HepG2 (cell line): Measurements from ENCODE around the gene ATG5. TPM values are rescaled to one million over a fixed set of nuclear protein-coding genes. Genes with fewer than 3 reads are reported as not detected.

Source experiments
- ATAC-seq: fragments of 200-7000 bp; cut with Tn5 transposase; 3 replicates; pipeline ENCODE4 v1.9.1; 2020; ENCODE audit warnings: mild to moderate bottlenecking, moderate library complexity
- BruUV-seq: library from RNA; stranded (reverse); fragments of 400-500 nt; replicated peaks from 2 replicates; lab custom pipeline; 2021; lab: Mats Ljungman, UMichigan
- CTCF ChIA-PET: fragments of 300-600 bp; formaldehyde crosslinking; extraction: SDS; loops from one replicate; lab custom pipeline; 2021; ENCODE audit warnings: low total read pairs, inconsistent platforms, low intra/inter-chr PET ratio; lab: Yijun Ruan, JAX
- POLR2A ChIA-PET: fragments of 350-600 bp; sonication (Branson Sonifier 250); formaldehyde crosslinking; loops from one replicate; lab custom pipeline; 2020; ENCODE audit warnings: antibody characterized with exemption, inconsistent platforms; lab: Yijun Ruan, JAX
- DNase-seq: peaks from one replicate; pipeline ENCODE4 v3.0.0-alpha.2; 2015; ENCODE audit warnings: low spot score
- FAIRE-seq: peaks from 3 replicates; lab custom pipeline; 2011; peaks lifted over from hg19 to GRCh38; lab: Jason Lieb, UNC
- H2AFZ ChIP-seq: one replicate; pipeline ENCODE4 v1.6.1; 2011; ENCODE audit warnings: low read length, inconsistent platforms
- H3K27ac ChIP-seq: fragments of 300-600 bp; 3 replicates; pipeline ENCODE4 v1.8.0; 2011; ENCODE audit warnings: mixed run types, mild to moderate bottlenecking, mixed read lengths, low read length, inconsistent platforms; ENCODE audit not compliant: insufficient read depth; ENCODE audit errors: extremely low read length
- H3K27me3 ChIP-seq, 2 experiments: fragments of 200-600 bp in 1 of 2; 2 replicates in 1 of 2; 3 replicates in 1 of 2; pipeline versions ENCODE4 v1.6.0 to v1.8.0; 2011; ENCODE audit warnings: low read length in 2 of 2, mild to moderate bottlenecking in 2 of 2, moderate library complexity in 2 of 2, inconsistent platforms in 1 of 2; ENCODE audit not compliant: insufficient read depth in 2 of 2, control insufficient read depth in 1 of 2
- H3K36me3 ChIP-seq, 2 experiments: fragments of 200-600 bp in 1 of 2; replicated peaks in 1 of 2; 2 replicates in 1 of 2; 3 replicates in 1 of 2; pipeline versions ENCODE4 v1.5.1 to v1.8.0; 2011; ENCODE audit warnings: low read length in 2 of 2, inconsistent platforms in 1 of 2; ENCODE audit not compliant: insufficient read depth in 2 of 2, control insufficient read depth in 1 of 2
- H3K4me1 ChIP-seq: 2 replicates; pipeline ENCODE4 v1.5.1; 2012; ENCODE audit warnings: low read length, inconsistent platforms; ENCODE audit not compliant: insufficient read depth
- H3K4me2 ChIP-seq: 2 replicates; pipeline ENCODE4 v1.6.0; 2011; ENCODE audit warnings: low read depth, low read length, inconsistent platforms
- H3K4me3 ChIP-seq, 3 experiments: fragments of 200-600 bp in 1 of 3; sonication (generic), shearing (Covaris generic) in 1 of 3; replicated peaks in 1 of 3; 2 replicates each; pipeline ENCODE4 v1.5.1; 2011 to 2016; ENCODE audit warnings: low read length in 3 of 3, inconsistent platforms in 2 of 3, low read depth in 2 of 3, mild to moderate bottlenecking in 2 of 3, control low read depth in 1 of 3, mixed read lengths in 1 of 3; ENCODE audit not compliant: insufficient read depth in 1 of 3
- H3K79me2 ChIP-seq: one replicate; pipeline ENCODE4 v1.6.1; 2011; ENCODE audit warnings: low read length, inconsistent platforms; ENCODE audit not compliant: insufficient read depth
- H3K9ac ChIP-seq: 2 replicates; pipeline ENCODE4 v1.6.0; 2011; ENCODE audit warnings: mild to moderate bottlenecking, low read depth, low read length, inconsistent platforms; ENCODE audit not compliant: insufficient read depth
- H3K9me3 ChIP-seq: 2 replicates; pipeline ENCODE4 v1.5.1; 2012; ENCODE audit warnings: mild to moderate bottlenecking, low read length
- H4K20me1 ChIP-seq: 2 replicates; pipeline ENCODE4 v1.6.0; 2011; ENCODE audit warnings: inconsistent platforms, mild to moderate bottlenecking, low read length, moderate library complexity; ENCODE audit not compliant: insufficient read depth
- CREM ChIP-seq, 2 experiments: sonication (generic) in 1 of 2; formaldehyde crosslinking in 1 of 2; IDR thresholded peaks; 2 replicates each; pipeline versions ENCODE4 v1.4.0 to v1.6.1; 2016 to 2020; ENCODE audit warnings: antibody characterized with exemption in 1 of 2, mild to moderate bottlenecking in 1 of 2, missing genetic modification reagents in 1 of 2
- DNMT3B ChIP-seq: conservative IDR thresholded peaks from 2 replicates; pipeline ENCODE4 v1.6.1; 2016; ENCODE audit warnings: missing biosample characterization, control low read depth
- GRHL1 ChIP-seq: sonication (generic); formaldehyde crosslinking; conservative IDR thresholded peaks from 2 replicates; pipeline ENCODE4 v1.8.0; 2022; ENCODE audit warnings: missing genetic modification reagents
- HNRNPH1 ChIP-seq: fragments of 200-400 bp; formaldehyde crosslinking; optimal IDR thresholded peaks from 2 replicates; pipeline ENCODE3; 2017; ENCODE audit warnings: mild to moderate bottlenecking, low read depth, low read length
- MEF2D ChIP-seq: sonication (generic); formaldehyde crosslinking; IDR thresholded peaks from 2 replicates; pipeline ENCODE4 v1.5.1; 2020; ENCODE audit warnings: mild to moderate bottlenecking, missing genetic modification reagents
- PRDM10 ChIP-seq: sonication (generic); formaldehyde crosslinking; IDR thresholded peaks from 2 replicates; pipeline ENCODE4 v1.4.0; 2020; ENCODE audit warnings: low read depth, missing genetic modification reagents
- REL ChIP-seq: sonication (generic); formaldehyde crosslinking; conservative IDR thresholded peaks from 2 replicates; pipeline ENCODE4 v1.8.0; 2022; ENCODE audit warnings: mild to moderate bottlenecking, missing genetic modification reagents, moderate library complexity
- SP4 ChIP-seq: sonication (generic); formaldehyde crosslinking; IDR thresholded peaks from 2 replicates; pipeline ENCODE4 v1.8.1; 2023; ENCODE audit warnings: mild to moderate bottlenecking, missing genetic modification reagents
- WGBS: methylation state at CpG from one replicate; pipeline ENCODE4 v1.1.6; 2017; ENCODE audit warnings: low lambda C conversion rate; 5-methylcytosine and 5-hydroxymethylcytosine counted together
- in situ Hi-C: cut with HindIII; loops from 2 replicates; pipeline ENCODE4 v1.10.0; 2017; ENCODE audit warnings: low pct_unique_long_range_greater_than_20kb; ENCODE audit not compliant: extremely low pct_ligation_motif_present
- intact Hi-C: fragments of 100-400 bp; cut with micrococcal nuclease; formaldehyde crosslinking; loops from one replicate; pipeline ENCODE4 v1.10.0; 2022; ENCODE audit not compliant: unreplicated experiment
- polyA plus RNA-seq, 8 experiments: library from polyadenylated mRNA; depleted of rRNA in 3 of 8; stranded (reverse) in 7 of 8; unstranded in 1 of 8; fragments of >200 nt; fragmentation: Illumina TruSeq in 4 of 8; extraction: Trizol in 4 of 8; gene quantifications; 2 replicates each; pipeline versions ENCODE4 v1.2.1 to v1.2.3, GENCODE V29; 2011 to 2016; ENCODE audit warnings: low read depth in 4 of 8, missing spikeins in 1 of 8, mixed read lengths in 1 of 8; ENCODE audit not compliant: insufficient read depth in 1 of 8
- total RNA-seq, 5 experiments: library from RNA; depleted of rRNA; stranded (reverse); fragments of >200 nt; fragmentation: Illumina TruSeq; extraction: Trizol; gene quantifications; 2 replicates each; pipeline ENCODE4 v1.2.3, GENCODE V29; 2016; ENCODE audit warnings: low read depth in 1 of 5

Gene ATG5
- total and polyA plus RNA-seq, 2 of the 13 experiments (the other 11 are each of a cell fraction or from before 2014, with no cell fraction given) = 21.3 to 48.0 TPM

DNA sequence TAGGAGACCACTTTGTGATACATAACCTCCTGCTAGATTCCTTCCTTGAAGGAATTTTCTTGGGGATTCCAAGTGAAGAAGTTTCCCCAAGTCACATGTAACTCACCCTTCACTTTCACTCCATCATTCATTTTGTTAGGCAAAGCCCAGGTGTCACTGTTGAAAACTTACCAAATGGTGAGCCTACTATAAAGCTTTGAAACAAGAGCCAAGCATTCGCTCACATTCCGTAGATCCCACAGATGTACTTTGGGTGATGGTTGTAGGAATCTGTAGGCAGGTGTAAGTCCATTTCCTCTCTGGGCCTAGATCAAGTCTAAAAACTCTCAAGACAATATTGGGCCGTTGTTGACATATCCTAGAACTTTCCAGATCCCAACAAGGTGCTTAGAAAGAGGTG is 165.4 kb downstream of the ATG5 start (continued):
- TF ChIP-seq CREM (IDR thresholded peaks at IDR 0.05) (no peak), CREM (CRISPR knock-in tag; IDR thresholded peaks at IDR 0.05) (no peak), MEF2D (CRISPR knock-in tag) (no peak), REL (no peak), SP4 (CRISPR knock-in tag) (no peak), DNMT3B (CRISPR knock-in tag) (no peak), GRHL1 (no peak)
- TF ChIP-seq, all 625 proteins: peak for 0

GRCh38 chr6:106159531-106159940 is 166.0 kb downstream of the ATG5 start:
- H4K20me1 ChIP-seq = no peaks in the 10 kb centered on the region

More at GRCh38 chr6:106159531-106159940, 166.0 kb downstream of the ATG5 start:
- FAIRE-seq (no peak), DNase-seq (no peak), ATAC-seq (no peak)
- ChIA-PET POLR2A (no interaction called here), CTCF (no interaction called here)
- TF ChIP-seq PRDM10 (CRISPR knock-in tag) (no peak), HNRNPH1 (no peak)
- WGBS = 31% methylated on average over 5 of the region's 5 CpGs
- Histone ChIP-seq H3K4me3 (no peak overlapping the region), H3K4me2 (no peak overlapping the region), H3K36me3 (no peaks in the 10 kb centered on the region), H3K79me2 (no peaks in the 10 kb centered on the region), H3K27ac (no peak overlapping the region), H3K27me3 (peaks cover 0 to 9% of the 10 kb centered on the region in 2 experiments; a peak in 3 of 5 replicates), H3K4me1 (peaks cover 15% of the 10 kb centered on the region), H3K9me3 (no peaks in the 10 kb centered on the region), H2AFZ (no peak overlapping the region), H3K9ac (no peak overlapping the region)
- no TSS peak for BruUV-seq
- intact Hi-C loops (no loop called here), in situ Hi-C loops (no loop called here)
